GM19023 (cell line): ENCODE data around the gene NOC4L.
"Not testable (repeated sequence)": the region's sequence is repeated elsewhere in the genome, so short reads cannot be mapped to it uniquely, and the experiment has no call there.

Experiments
- ATAC-seq: cut with Tn5 transposase; IDR thresholded peaks from one replicate; pipeline ENCODE4 v1.9.1; 2021; ENCODE audit warnings: mild to moderate bottlenecking, moderate library complexity; ENCODE audit not compliant: unreplicated experiment

The NOC4L gene

GRCh38 chr12:132123970-132124765 lies 20.1 kb upstream of the NOC4L start:
- ATAC-seq = no peak

- ATAC-seq = no peak
Measured at GRCh38 chr12:132124766-132125425, 19.4 kb upstream of the NOC4L start.

GRCh38 chr12:132125736-132126135 lies 18.5 kb upstream of the NOC4L start:
- no peak for ATAC-seq

GRCh38 chr12:132127041-132127440 lies 17.2 kb upstream of the NOC4L start:
- ATAC-seq = no peak

GRCh38 chr12:132129007-132129406 lies 15.2 kb upstream of the NOC4L start:
- no peak for ATAC-seq

GRCh38 chr12:132130690-132131089 lies 13.6 kb upstream of the NOC4L start:
- ATAC-seq = no peak

GRCh38 chr12:132131229-132131628 lies 13.0 kb upstream of the NOC4L start:
- no peak for ATAC-seq

GRCh38 chr12:132131952-132132351 lies 12.3 kb upstream of the NOC4L start:
- ATAC-seq = no peak

- ATAC-seq = no peak
Measured at GRCh38 chr12:132132609-132133430, 11.4 kb upstream of the NOC4L start.

- ATAC-seq = no peak
Measured at GRCh38 chr12:132133952-132134652, 10.2 kb upstream of the NOC4L start.

GRCh38 chr12:132134653-132135183 lies 9.5 kb upstream of the NOC4L start:
- not testable (repeated sequence) for ATAC-seq

- ATAC-seq = not testable (repeated sequence)
Measured at GRCh38 chr12:132136226-132136625, 8.0 kb upstream of the NOC4L start.

GRCh38 chr12:132137483-132138125 lies 6.7 kb upstream of the NOC4L start:
- ATAC-seq = no peak

GRCh38 chr12:132138941-132139871 lies 5.1 kb upstream of the NOC4L start:
- no peak for ATAC-seq

GRCh38 chr12:132139912-132140311 lies 4.3 kb upstream of the NOC4L start:
- no peak for ATAC-seq

- no peak for ATAC-seq
Measured at GRCh38 chr12:132140501-132140900, 3.8 kb upstream of the NOC4L start.

- ATAC-seq = no peak
Measured at GRCh38 chr12:132140918-132141841, 3.1 kb upstream of the NOC4L start.
